HepG2 (cell line): ENCODE measurements around the gene SPATA21. TPM values are rescaled to one million over a fixed set of nuclear protein-coding genes. Genes with fewer than 3 reads are reported as not detected.

Source experiments
- ASH2L ChIP-seq: fragments of 300-600, 200-600 bp; sonication (generic); IDR thresholded peaks from 2 replicates; pipeline ENCODE4 v1.7.0; 2017; ENCODE audit warnings: low read depth, mild to moderate bottlenecking, moderate library complexity, mixed read lengths, low read length; ENCODE audit not compliant: insufficient read length
- CREB1 ChIP-seq, 2 experiments: fragments of 450-650 bp in 1 of 2; IDR thresholded peaks; 2 replicates each; pipeline ENCODE4 v1.6.1; 2016 to 2017; ENCODE audit warnings: control low read depth in 1 of 2, mild to moderate bottlenecking in 1 of 2, missing compliant biosample characterization in 1 of 2, missing genetic modification characterization in 1 of 2
- HDAC1 ChIP-seq: sonication (generic); formaldehyde crosslinking; IDR thresholded peaks from 2 replicates; pipeline ENCODE4 v1.5.1; 2020; ENCODE audit warnings: mild to moderate bottlenecking, missing genetic modification reagents
- HMG20A ChIP-seq: IDR thresholded peaks from 2 replicates; pipeline ENCODE4 v1.6.1; 2016; ENCODE audit warnings: borderline replicate concordance
- KLF15 ChIP-seq: sonication (generic); formaldehyde crosslinking; IDR thresholded peaks from 2 replicates; pipeline ENCODE4 v1.8.1; 2023; ENCODE audit warnings: borderline replicate concordance, mild to moderate bottlenecking, inconsistent platforms, missing genetic modification reagents, mixed read lengths
- NFE2L2 ChIP-seq: fragments of 150-350 bp; IDR thresholded peaks from 2 replicates; pipeline ENCODE4 v1.6.1; 2014; ENCODE audit warnings: low read length
- NR2C2 ChIP-seq: sonication (generic); formaldehyde crosslinking; IDR thresholded peaks from 2 replicates; pipeline ENCODE4 v1.4.0; 2020; ENCODE audit warnings: missing genetic modification reagents, mild to moderate bottlenecking, moderate library complexity, borderline replicate concordance
- NR3C1 ChIP-seq: sonication (generic); formaldehyde crosslinking; IDR thresholded peaks from 2 replicates; pipeline ENCODE4 v1.4.0; 2020; ENCODE audit warnings: missing genetic modification reagents
- PHF8 ChIP-seq: sonication (generic); formaldehyde crosslinking; IDR thresholded peaks from 2 replicates; pipeline ENCODE4 v1.5.0; 2020; ENCODE audit warnings: missing genetic modification reagents
- POGZ ChIP-seq: sonication (generic); formaldehyde crosslinking; IDR thresholded peaks from 2 replicates; pipeline ENCODE4 v1.4.0; 2020; ENCODE audit warnings: mild to moderate bottlenecking, missing genetic modification reagents
- RCOR2 ChIP-seq: IDR thresholded peaks from 2 replicates; pipeline ENCODE4 v1.6.1; 2016; ENCODE audit warnings: missing biosample characterization, missing genetic modification reagents
- SAP130 ChIP-seq: IDR thresholded peaks from 2 replicates; pipeline ENCODE4 v1.6.1; 2016; ENCODE audit warnings: low read depth
- TEAD3 ChIP-seq: optimal IDR thresholded peaks from 2 replicates; pipeline ENCODE3; 2016; ENCODE audit warnings: borderline replicate concordance
- ZMAT3 ChIP-seq: sonication (generic); formaldehyde crosslinking; conservative IDR thresholded peaks from 2 replicates; pipeline ENCODE4 v1.7.0; 2021; ENCODE audit warnings: missing genetic modification reagents
- ZNF256 ChIP-seq: sonication (generic); formaldehyde crosslinking; conservative IDR thresholded peaks from 2 replicates; pipeline ENCODE4 v1.4.0; 2020; ENCODE audit warnings: missing genetic modification reagents
- ZNF30 ChIP-seq: sonication (generic); formaldehyde crosslinking; IDR thresholded peaks from 2 replicates; pipeline ENCODE4 v1.5.0; 2020; ENCODE audit warnings: mild to moderate bottlenecking, missing genetic modification reagents
- ZNF430 ChIP-seq: sonication (generic); formaldehyde crosslinking; IDR thresholded peaks from 2 replicates; pipeline ENCODE4 v1.9.0; 2021; ENCODE audit warnings: mild to moderate bottlenecking, missing genetic modification reagents
- ZNF496 ChIP-seq: sonication (generic); formaldehyde crosslinking; IDR thresholded peaks from 2 replicates; pipeline ENCODE4 v1.8.1; 2023; ENCODE audit warnings: mild to moderate bottlenecking, moderate library complexity, missing genetic modification reagents; ENCODE audit not compliant: insufficient replicate concordance
- ZNF549 ChIP-seq: sonication (generic); formaldehyde crosslinking; IDR thresholded peaks from 2 replicates; pipeline ENCODE4 v1.5.0; 2020; ENCODE audit warnings: missing genetic modification reagents
- ZNF652 ChIP-seq: IDR thresholded peaks from 2 replicates; pipeline ENCODE4 v1.6.1; 2016; ENCODE audit warnings: low read depth, borderline replicate concordance
- ZNF720 ChIP-seq: sonication (generic); formaldehyde crosslinking; IDR thresholded peaks from 2 replicates; pipeline ENCODE4 v1.4.0; 2020; ENCODE audit warnings: missing genetic modification reagents
- ZNF816 ChIP-seq: sonication (generic); formaldehyde crosslinking; IDR thresholded peaks from 2 replicates; pipeline ENCODE4 v1.8.0; 2022; ENCODE audit warnings: missing genetic modification reagents, mild to moderate bottlenecking, borderline replicate concordance
- ZSCAN30 ChIP-seq: sonication (generic); formaldehyde crosslinking; IDR thresholded peaks from 2 replicates; pipeline ENCODE4 v1.5.0; 2020; ENCODE audit warnings: mild to moderate bottlenecking, missing genetic modification reagents
- polyA plus RNA-seq, 8 experiments: library from polyadenylated mRNA; depleted of rRNA in 3 of 8; stranded (reverse) in 7 of 8; unstranded in 1 of 8; fragments of >200 nt; fragmentation: Illumina TruSeq in 4 of 8; extraction: Trizol in 4 of 8; gene quantifications; 2 replicates each; pipeline versions ENCODE4 v1.2.1 to v1.2.3, GENCODE V29; 2011 to 2016; ENCODE audit warnings: low read depth in 4 of 8, missing spikeins in 1 of 8, mixed read lengths in 1 of 8; ENCODE audit not compliant: insufficient read depth in 1 of 8
- total RNA-seq, 5 experiments: library from RNA; depleted of rRNA; stranded (reverse); fragments of >200 nt; fragmentation: Illumina TruSeq; extraction: Trizol; gene quantifications; 2 replicates each; pipeline ENCODE4 v1.2.3, GENCODE V29; 2016; ENCODE audit warnings: low read depth in 1 of 5
- TF ChIP-seq, protein P1 (sequence below): sonication (generic); formaldehyde crosslinking; IDR thresholded peaks from 2 replicates; pipeline ENCODE4 v1.4.0; 2020; ENCODE audit warnings: missing genetic modification reagents, borderline replicate concordance
- TF ChIP-seq, protein P2 (sequence below): sonication (generic); formaldehyde crosslinking; IDR thresholded peaks from 2 replicates; pipeline ENCODE4 v1.8.1; 2023; ENCODE audit warnings: mild to moderate bottlenecking, missing genetic modification reagents
- TF ChIP-seq, protein P3 (sequence below): sonication (generic); formaldehyde crosslinking; IDR thresholded peaks from 2 replicates; pipeline ENCODE4 v1.5.0; 2020; ENCODE audit warnings: mild to moderate bottlenecking, missing genetic modification reagents, borderline replicate concordance

SPATA21 gene
- total and polyA plus RNA-seq, 2 of the 13 experiments (the other 11 are each of a cell fraction or from before 2014, with no cell fraction given): 0.80 to 1.4 TPM

DNA sequence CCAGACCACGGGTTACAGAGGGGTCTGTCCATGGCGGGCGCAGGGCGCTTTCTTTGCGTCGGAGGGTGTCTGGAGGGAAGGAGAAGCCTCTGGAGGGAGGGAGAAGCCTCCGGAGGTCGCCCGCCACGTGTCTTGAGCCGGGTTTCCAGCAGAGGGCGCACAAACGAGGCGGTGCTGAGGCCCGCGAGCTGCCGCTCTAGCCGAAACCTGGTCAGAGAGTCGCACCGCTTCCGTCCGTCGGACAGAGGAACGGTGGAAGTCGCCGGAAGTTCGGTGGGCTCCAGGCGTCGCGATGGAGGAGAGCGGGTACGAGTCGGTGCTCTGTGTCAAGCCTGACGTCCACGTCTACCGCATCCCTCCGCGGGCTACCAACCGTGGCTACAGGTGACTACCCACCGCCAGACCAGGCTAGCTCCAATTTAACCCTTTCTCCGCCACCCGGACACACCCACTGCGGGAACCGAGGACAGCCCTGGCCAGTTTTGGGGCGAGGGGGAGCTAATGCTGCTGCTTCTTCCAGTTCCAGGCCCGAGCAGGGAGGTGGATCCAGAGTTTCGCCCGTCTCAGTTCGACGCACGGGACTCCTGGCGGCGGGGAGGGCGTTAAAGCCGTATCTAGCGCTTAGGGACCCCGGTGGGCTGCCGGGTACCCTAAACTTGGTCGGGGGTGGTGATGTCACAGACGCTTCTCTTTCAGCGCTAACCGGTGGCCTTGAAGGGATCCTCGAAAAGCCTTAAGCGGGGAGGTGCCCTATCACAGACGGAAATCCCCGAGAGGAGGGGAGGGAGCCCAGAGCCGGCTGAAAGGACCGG is 3.5 kb upstream of the SPATA21 start, which contains the start of gene NECAP2 (continued):
- TF ChIP-seq ZNF720 (CRISPR knock-in tag) (no peak), NR3C1 (CRISPR knock-in tag) (no peak), NFE2L2 (no peak), HDAC1 (CRISPR knock-in tag) (peak; percentile 96), ZNF652 (CRISPR knock-in tag) (peak; percentile 98), ZNF430 (CRISPR knock-in tag) (peak; percentile 81; the same call in 1 of the 2 replicates), ZNF549 (CRISPR knock-in tag) (no peak), POGZ (CRISPR knock-in tag) (peak; percentile 94), ZSCAN30 (CRISPR knock-in tag) (no peak), ZNF30 (no peak), ZMAT3 (CRISPR knock-in tag) (peak; percentile 94; the same call in 1 of the 2 replicates), NR2C2 (CRISPR knock-in tag) (peak; percentile 75), CREB1 (IDR thresholded peaks at IDR 0.05) (peak; percentile 55), CREB1 (CRISPR knock-in tag; IDR thresholded peaks at IDR 0.05) (peak; percentile 91), PHF8 (CRISPR knock-in tag) (peak; percentile 87), ZNF256 (0 out of 2 replicates have a peak, but pooled peaks have one; percentile 23), TEAD3 (CRISPR knock-in tag) (peak; percentile 78), RCOR2 (CRISPR knock-in tag) (0 out of 2 replicates have a peak, but pooled peaks have one; percentile 18), ZNF816 (CRISPR knock-in tag) (0 out of 2 replicates have a peak, but pooled peaks have one; percentile 71), KLF15 (CRISPR knock-in tag) (no peak), ASH2L (peak; percentile 86), SAP130 (CRISPR knock-in tag) (peak; percentile 96), HMG20A (CRISPR knock-in tag) (0 out of 2 replicates have a peak, but pooled peaks have one; percentile 24), ZNF496 (CRISPR knock-in tag) (no peak)
- TF ChIP-seq, protein P1, sequence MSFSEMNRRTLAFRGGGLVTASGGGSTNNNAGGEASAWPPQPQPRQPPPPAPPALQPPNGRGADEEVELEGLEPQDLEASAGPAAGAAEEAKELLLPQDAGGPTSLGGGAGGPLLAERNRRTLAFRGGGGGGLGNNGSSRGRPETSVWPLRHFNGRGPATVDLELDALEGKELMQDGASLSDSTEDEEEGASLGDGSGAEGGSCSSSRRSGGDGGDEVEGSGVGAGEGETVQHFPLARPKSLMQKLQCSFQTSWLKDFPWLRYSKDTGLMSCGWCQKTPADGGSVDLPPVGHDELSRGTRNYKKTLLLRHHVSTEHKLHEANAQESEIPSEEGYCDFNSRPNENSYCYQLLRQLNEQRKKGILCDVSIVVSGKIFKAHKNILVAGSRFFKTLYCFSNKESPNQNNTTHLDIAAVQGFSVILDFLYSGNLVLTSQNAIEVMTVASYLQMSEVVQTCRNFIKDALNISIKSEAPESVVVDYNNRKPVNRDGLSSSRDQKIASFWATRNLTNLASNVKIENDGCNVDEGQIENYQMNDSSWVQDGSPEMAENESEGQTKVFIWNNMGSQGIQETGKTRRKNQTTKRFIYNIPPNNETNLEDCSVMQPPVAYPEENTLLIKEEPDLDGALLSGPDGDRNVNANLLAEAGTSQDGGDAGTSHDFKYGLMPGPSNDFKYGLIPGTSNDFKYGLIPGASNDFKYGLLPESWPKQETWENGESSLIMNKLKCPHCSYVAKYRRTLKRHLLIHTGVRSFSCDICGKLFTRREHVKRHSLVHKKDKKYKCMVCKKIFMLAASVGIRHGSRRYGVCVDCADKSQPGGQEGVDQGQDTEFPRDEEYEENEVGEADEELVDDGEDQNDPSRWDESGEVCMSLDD (CRISPR knock-in tag): 0 out of 2 replicates have a peak, but pooled peaks have one; percentile 38
- TF ChIP-seq, protein P2, sequence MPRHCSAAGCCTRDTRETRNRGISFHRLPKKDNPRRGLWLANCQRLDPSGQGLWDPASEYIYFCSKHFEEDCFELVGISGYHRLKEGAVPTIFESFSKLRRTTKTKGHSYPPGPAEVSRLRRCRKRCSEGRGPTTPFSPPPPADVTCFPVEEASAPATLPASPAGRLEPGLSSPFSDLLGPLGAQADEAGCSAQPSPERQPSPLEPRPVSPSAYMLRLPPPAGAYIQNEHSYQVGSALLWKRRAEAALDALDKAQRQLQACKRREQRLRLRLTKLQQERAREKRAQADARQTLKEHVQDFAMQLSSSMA (CRISPR knock-in tag): peak; percentile 84
- TF ChIP-seq, protein P3, sequence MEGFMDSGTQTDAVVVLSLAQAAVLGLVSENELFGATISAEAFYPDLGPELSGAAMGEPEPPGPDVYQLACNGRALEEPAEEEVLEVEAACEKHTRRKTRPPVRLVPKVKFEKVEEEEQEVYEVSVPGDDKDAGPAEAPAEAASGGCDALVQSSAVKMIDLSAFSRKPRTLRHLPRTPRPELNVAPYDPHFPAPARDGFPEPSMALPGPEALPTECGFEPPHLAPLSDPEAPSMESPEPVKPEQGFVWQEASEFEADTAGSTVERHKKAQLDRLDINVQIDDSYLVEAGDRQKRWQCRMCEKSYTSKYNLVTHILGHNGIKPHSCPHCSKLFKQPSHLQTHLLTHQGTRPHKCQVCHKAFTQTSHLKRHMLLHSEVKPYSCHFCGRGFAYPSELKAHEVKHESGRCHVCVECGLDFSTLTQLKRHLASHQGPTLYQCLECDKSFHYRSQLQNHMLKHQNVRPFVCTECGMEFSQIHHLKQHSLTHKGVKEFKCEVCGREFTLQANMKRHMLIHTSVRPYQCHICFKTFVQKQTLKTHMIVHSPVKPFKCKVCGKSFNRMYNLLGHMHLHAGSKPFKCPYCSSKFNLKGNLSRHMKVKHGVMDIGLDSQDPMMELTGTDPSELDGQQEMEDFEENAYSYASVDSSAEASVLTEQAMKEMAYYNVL (CRISPR knock-in tag): peak; percentile 91
